Measurements from ENCODE around the gene MACROD1.

DNA sequence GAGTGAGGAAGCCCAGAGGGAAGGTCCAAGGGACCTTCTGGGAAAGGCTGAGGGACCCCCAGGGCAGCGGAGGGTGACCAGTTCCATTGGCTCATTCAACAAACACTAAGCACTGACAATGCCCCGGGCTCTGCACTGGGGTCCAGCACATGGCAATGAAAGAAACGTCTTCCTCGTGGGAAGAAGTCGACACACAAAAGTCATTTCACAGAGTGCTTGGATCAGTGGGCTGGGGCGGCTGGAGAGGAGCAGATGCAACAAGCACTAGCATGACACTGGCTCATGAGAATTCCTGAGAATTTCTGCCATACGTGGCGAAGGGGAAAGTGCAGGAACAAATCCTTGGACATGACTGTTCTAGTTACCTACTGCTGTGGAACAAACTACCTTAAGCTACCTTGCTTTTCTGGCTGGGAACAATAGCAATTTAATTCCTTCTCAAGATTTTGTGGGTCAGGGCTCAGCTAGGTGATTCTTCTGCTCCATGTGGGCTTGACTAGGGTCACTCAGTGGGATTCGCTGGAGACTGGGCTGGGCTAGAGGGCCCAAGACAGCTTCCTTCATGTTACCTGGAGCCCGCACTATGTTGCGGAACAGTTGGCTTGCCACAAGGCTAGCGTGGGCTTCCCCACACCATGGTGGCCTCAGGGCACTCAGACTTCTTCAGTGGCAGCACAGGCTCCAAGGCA, 13.2 kb upstream of the MACROD1 start:
- TF ChIP-seq, protein P1, sequence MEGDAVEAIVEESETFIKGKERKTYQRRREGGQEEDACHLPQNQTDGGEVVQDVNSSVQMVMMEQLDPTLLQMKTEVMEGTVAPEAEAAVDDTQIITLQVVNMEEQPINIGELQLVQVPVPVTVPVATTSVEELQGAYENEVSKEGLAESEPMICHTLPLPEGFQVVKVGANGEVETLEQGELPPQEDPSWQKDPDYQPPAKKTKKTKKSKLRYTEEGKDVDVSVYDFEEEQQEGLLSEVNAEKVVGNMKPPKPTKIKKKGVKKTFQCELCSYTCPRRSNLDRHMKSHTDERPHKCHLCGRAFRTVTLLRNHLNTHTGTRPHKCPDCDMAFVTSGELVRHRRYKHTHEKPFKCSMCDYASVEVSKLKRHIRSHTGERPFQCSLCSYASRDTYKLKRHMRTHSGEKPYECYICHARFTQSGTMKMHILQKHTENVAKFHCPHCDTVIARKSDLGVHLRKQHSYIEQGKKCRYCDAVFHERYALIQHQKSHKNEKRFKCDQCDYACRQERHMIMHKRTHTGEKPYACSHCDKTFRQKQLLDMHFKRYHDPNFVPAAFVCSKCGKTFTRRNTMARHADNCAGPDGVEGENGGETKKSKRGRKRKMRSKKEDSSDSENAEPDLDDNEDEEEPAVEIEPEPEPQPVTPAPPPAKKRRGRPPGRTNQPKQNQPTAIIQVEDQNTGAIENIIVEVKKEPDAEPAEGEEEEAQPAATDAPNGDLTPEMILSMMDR (IDR thresholded peaks at IDR 0.05; ENCODE audit: poor library complexity) = no peak
- no peak for TF ChIP-seq EZH2 (IDR thresholded peaks at IDR 0.05; ENCODE audit: borderline replicate concordance)

All from hepatocyte (in vitro differentiated cells).